NCI-H2107 (cell line): Measurements from ENCODE around the gene CBX3.
"Not testable (repeated sequence)": the region's sequence is repeated elsewhere in the genome, so short reads cannot be mapped to it uniquely, and the experiment has no call there.

Source experiments
- DNase-seq: peaks from one replicate; lab custom pipeline; 2025; lab: John Stamatoyannopoulos, UW

The CBX3 gene

GRCh38 chr7:26188206-26188956, 13.2 kb upstream of the CBX3 start:
- no peak for DNase-seq

- no peak for DNase-seq
Measured at GRCh38 chr7:26188957-26189541, 12.5 kb upstream of the CBX3 start.

- DNase-seq: no peak
Measured at GRCh38 chr7:26189697-26190096, 11.8 kb upstream of the CBX3 start.

GRCh38 chr7:26190417-26190869, 11.1 kb upstream of the CBX3 start:
- DNase-seq: no peak

GRCh38 chr7:26191233-26191973, 10.1 kb upstream of the CBX3 start:
- DNase-seq: no peak

GRCh38 chr7:26191974-26192479, 9.5 kb upstream of the CBX3 start:
- DNase-seq: no peak

GRCh38 chr7:26192485-26193087, 9.0 kb upstream of the CBX3 start:
- DNase-seq: no peak

- no peak for DNase-seq
Measured at GRCh38 chr7:26193432-26194207, 7.9 kb upstream of the CBX3 start.

GRCh38 chr7:26194764-26195163, 6.8 kb upstream of the CBX3 start:
- DNase-seq: not testable (repeated sequence)

GRCh38 chr7:26195182-26195581, 6.4 kb upstream of the CBX3 start:
- DNase-seq: no peak

- no peak for DNase-seq
Measured at GRCh38 chr7:26195867-26196657, 5.5 kb upstream of the CBX3 start.

GRCh38 chr7:26197153-26198115, 4.1 kb upstream of the CBX3 start:
- no peak for DNase-seq

GRCh38 chr7:26198133-26198780, 3.3 kb upstream of the CBX3 start:
- DNase-seq: no peak

GRCh38 chr7:26198781-26199169, 2.8 kb upstream of the CBX3 start:
- no peak for DNase-seq

- peak; percentile 63 for DNase-seq
Measured at GRCh38 chr7:26199301-26200037, 2.1 kb upstream of the CBX3 start.

GRCh38 chr7:26200038-26200443, 1.5 kb upstream of the CBX3 start:
- peak; percentile 63 for DNase-seq

GRCh38 chr7:26200444-26201246, 900 bp upstream of the CBX3 start, which contains the start of gene HNRNPA2B1:
Gene HNRNPA2B1 (minus strand): TSS chr7:26200746. CDS start chr7:26200577, 169 bp downstream.
- peak; percentile 98 for DNase-seq
